OCI-M2 (cell line): ENCODE results near the gene PCDHA7.
"Not testable (repeated sequence)": the region's sequence is repeated elsewhere in the genome, so short reads cannot be mapped to it uniquely, and the experiment has no call there.

Experiments
- DNase-seq: peaks from one replicate; lab custom pipeline; 2025; ENCODE audit not compliant: unreplicated experiment; lab: John Stamatoyannopoulos, UW

Gene PCDHA7, protein sequence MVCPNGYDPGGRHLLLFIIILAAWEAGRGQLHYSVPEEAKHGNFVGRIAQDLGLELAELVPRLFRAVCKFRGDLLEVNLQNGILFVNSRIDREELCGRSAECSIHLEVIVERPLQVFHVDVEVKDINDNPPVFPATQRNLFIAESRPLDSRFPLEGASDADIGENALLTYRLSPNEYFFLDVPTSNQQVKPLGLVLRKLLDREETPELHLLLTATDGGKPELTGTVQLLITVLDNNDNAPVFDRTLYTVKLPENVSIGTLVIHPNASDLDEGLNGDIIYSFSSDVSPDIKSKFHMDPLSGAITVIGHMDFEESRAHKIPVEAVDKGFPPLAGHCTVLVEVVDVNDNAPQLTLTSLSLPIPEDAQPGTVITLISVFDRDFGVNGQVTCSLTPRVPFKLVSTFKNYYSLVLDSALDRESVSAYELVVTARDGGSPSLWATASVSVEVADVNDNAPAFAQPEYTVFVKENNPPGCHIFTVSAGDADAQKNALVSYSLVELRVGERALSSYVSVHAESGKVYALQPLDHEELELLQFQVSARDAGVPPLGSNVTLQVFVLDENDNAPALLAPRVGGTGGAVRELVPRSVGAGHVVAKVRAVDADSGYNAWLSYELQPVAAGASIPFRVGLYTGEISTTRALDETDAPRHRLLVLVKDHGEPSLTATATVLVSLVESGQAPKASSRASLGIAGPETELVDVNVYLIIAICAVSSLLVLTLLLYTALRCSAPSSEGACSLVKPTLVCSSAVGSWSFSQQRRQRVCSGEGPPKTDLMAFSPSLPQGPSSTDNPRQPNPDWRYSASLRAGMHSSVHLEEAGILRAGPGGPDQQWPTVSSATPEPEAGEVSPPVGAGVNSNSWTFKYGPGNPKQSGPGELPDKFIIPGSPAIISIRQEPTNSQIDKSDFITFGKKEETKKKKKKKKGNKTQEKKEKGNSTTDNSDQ

DNA sequence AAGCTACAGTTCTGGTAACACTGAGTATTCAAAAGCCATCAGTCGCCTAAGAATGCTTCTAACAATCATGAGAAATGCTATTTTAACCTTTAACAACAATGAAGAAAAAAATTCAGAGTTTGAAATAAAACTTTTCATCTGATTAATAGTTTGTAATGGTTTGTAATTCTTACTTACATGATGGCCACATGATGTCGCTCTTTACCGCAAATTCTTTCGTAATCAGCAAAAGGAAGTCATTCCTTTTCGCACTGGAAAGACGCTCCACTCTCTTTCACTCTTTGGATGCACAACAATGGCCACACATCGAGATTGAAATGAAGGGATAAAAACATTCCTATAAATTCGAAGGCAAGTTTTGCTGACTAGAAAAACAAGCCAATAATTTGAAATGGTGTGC lies at the start of gene PCDHA7:
TSS of gene PCDHA7 (plus strand) at position 277 of the 400 bp plus-strand sequence. CDS start at position 392, 115 bp downstream.
- no peak for DNase-seq

DNA sequence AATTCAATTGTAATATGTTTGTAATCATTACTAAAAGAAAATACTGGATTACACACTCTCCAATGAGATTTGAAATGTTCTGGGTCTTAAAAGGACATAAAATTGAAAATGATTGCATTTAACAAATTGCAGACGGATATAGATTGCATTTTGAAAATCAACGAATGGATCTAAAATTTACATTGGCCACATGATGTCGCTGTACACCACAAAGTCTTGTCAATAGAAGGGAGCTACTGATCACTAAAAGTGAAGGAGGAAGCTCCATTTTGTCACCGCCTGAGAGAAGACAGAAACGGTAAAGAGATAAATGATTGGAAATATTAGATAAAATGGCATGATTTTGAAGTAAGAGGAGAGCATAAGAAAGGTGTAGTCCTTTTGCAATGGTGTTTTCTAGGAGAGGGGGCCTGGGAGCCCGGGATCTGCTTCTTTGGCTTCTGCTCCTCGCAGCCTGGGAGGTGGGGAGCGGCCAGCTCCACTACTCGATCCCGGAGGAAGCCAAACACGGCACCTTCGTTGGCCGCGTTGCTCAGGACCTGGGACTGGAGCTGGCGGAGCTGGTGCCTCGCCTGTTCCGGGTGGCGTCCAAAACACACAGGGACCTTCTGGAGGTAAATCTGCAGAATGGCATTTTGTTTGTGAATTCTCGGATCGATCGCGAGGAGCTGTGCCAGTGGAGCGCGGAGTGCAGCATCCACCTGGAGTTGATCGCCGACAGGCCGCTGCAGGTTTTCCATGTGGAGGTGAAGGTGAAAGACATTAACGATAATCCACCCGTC lies 48.0 kb upstream of the PCDHA7 start, which contains the start of gene PCDHA1:
TSS of gene PCDHA1 (plus strand) at position 236 of the 782 bp plus-strand sequence.
- no peak for DNase-seq

DNA sequence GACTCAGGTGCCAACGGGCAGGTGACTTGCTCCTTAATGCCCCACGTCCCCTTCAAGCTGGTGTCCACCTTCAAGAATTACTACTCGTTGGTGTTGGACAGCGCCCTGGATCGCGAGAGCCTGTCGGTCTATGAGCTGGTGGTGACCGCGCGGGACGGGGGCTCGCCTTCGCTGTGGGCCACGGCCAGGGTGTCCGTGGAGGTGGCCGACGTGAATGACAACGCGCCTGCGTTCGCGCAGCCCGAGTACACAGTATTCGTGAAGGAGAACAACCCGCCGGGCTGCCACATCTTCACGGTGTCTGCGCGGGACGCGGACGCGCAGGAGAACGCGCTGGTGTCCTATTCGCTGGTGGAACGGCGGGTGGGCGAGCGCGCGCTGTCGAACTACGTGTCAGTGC lies 46.6 kb upstream of the PCDHA7 start:
- DNase-seq = not testable (repeated sequence)

DNA sequence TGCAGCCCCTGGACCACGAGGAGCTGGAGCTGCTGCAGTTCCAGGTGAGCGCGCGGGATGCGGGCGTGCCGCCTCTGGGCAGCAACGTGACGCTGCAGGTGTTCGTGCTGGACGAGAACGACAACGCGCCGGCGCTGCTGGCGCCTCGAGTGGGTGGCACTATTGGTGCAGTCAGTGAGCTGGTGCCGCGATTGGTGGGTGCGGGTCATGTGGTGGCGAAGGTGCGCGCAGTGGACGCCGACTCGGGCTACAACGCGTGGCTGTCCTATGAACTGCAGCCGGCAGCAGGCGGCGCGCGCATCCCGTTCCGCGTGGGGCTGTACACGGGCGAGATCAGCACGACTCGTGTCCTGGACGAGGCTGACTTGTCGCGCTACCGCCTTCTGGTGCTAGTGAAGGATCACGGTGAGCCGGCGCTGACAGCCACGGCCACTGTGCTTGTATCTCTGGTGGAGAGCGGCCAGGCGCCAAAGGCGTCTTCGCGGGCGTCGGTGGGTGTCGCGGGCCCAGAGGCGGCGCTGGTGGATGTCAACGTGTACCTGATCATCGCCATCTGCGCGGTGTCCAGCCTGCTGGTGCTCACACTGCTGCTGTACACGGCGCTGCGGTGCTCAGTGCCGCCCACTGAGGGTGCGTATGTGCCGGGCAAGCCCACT lies 46.1 kb upstream of the PCDHA7 start:
- DNase-seq = not testable (repeated sequence)

DNA sequence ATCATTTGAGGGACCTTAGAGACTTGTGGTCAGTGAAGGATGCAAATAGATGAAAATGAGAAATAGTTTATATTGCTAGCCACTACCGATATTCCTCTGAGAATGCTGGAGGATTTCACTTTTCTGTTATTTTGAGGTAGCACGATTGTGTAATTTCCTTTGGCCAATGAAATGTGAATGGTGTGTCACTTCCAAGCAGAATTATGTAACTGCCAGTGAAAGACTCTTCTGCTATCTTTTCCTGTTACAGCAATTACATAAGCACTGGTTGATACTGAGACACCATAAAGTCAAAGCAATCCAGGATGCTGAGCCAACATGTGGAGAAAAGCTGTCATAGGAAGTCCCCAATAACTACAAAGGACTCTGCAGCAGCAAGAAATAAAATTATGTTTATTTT lies 43.0 kb upstream of the PCDHA7 start:
- no peak for DNase-seq

DNA sequence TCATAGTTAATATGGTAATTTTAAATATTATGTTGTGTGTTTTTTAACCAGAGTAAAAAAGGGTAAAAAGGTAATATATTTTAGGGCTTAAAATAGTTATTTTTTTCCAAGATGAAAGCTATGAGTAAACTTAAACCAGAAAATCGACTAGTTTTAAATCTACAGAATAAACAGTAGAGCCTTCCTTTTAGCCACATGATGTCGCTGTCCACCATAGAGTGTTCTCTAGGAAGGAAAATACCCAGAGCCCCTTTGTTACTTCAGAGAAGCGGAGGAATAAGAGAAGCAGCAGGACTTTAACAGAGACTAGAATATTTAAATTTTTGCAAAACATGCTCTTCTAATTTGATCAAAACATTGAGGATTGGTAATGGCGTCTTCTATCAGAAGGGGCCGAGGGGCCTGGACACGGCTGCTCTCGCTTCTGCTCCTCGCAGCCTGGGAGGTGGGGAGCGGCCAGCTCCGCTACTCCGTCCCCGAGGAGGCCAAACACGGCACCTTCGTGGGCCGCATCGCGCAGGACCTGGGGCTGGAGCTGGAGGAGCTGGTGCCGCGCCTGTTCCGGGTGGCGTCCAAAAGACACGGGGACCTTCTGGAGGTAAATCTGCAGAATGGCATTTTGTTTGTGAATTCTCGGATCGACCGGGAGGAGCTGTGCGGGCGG lies 39.3 kb upstream of the PCDHA7 start, which contains the start of gene PCDHA2:
TSS of gene PCDHA2 (plus strand) at position 258 of the 664 bp plus-strand sequence.
- DNase-seq = no peak

DNA sequence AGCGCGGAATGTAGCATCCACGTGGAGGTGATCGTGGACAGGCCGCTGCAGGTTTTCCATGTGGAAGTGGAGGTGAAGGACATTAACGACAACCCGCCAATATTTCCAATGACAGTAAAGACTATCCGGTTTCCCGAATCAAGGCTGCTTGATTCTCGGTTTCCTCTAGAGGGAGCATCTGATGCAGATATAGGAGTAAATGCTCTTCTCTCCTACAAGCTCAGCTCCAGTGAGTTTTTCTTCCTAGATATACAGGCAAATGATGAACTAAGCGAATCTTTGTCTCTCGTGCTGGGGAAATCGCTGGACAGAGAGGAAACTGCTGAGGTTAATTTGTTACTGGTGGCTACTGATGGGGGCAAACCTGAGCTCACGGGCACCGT lies 38.8 kb upstream of the PCDHA7 start:
- DNase-seq = no peak

DNA sequence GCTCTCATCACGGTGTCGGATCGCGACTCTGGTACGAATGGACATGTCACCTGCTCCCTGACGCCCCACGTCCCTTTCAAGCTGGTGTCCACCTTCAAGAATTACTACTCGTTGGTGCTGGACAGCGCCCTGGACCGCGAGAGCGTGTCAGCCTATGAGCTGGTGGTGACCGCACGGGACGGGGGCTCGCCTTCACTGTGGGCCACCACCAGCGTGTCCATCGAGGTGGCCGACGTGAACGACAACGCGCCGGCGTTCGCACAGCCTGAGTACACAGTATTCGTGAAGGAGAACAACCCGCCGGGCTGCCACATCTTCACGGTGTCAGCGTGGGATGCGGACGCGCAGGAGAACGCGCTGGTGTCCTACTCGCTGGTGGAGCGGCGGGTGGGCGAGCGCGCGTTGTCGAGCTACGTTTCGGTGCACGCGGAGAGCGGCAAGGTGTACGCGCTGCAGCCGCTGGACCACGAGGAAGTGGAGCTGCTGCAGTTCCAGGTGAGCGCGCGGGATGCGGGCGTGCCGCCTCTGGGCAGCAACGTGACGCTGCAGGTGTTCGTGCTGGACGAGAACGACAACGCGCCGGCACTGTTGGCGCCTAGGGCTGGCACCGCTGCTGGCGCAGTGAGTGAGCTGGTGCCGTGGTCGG lies 37.9 kb upstream of the PCDHA7 start:
- not testable (repeated sequence) for DNase-seq

DNA sequence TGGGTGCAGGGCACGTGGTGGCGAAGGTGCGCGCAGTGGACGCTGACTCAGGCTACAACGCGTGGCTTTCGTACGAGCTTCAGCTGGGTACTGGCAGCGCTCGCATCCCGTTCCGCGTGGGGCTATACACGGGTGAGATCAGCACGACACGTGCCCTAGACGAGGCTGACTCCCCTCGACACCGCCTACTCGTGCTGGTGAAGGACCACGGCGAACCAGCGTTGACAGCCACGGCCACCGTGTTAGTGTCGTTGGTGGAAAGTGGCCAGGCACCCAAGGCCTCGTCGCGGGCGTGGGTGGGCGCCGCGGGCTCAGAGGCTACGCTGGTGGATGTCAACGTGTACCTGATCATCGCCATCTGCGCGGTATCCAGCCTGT lies 37.4 kb upstream of the PCDHA7 start:
- DNase-seq = no peak

DNA sequence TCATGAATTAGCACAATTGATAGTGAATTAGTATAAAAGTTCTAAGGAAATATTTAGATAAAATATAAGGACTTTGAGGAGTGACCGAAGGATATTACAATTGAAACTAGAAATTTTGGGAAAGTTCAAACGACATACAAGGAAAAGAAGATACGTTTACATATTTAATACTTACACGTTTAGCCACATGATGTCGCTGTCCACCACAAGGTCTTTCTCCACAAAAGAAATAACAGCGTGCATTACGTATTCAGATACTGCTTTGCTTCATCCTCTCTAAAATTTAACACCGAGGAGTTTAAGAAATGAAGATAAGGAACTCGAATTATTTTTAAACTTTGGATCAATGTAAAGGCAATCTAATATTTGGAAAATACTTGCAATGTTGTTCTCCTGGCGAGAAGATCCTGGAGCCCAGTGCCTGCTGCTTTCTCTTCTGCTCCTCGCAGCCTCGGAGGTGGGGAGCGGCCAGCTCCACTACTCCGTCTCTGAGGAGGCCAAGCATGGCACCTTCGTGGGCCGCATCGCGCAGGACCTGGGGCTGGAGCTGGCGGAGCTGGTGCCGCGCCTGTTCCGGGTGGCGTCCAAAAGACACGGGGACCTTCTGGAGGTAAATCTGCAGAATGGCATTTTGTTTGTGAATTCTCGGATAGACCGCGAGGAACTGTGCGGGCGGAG lies 33.1 kb upstream of the PCDHA7 start, which contains the start of gene PCDHA3:
TSS of gene PCDHA3 (plus strand) at position 242 of the 678 bp plus-strand sequence.
- DNase-seq = no peak

DNA sequence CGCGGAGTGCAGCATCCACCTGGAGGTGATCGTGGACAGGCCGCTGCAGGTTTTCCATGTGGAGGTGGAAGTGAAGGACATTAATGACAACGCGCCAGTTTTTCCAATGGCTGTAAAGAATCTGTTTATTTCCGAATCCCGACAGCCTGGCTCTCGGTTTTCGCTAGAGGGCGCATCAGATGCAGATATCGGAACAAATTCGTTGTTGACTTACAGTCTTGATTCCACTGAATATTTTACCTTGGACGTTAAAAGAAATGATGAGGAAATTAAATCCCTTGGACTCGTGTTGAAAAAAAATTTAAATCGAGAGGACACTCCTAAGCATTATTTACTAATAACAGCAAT lies 32.6 kb upstream of the PCDHA7 start:
- no peak for DNase-seq

DNA sequence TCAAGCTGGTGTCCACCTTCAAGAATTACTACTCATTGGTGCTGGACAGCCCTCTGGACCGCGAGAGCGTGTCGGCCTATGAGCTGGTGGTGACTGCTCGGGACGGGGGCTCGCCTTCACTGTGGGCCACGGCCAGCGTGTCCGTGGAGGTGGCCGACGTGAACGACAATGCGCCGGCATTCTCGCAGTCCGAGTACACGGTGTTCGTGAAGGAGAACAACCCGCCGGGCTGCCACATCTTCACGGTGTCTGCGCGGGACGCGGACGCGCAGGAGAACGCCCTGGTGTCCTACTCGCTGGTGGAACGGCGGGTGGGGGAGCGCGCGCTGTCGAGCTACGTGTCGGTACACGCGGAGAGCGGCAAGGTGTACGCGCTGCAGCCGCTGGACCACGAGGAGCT lies 31.7 kb upstream of the PCDHA7 start:
- not testable (repeated sequence) for DNase-seq

DNA sequence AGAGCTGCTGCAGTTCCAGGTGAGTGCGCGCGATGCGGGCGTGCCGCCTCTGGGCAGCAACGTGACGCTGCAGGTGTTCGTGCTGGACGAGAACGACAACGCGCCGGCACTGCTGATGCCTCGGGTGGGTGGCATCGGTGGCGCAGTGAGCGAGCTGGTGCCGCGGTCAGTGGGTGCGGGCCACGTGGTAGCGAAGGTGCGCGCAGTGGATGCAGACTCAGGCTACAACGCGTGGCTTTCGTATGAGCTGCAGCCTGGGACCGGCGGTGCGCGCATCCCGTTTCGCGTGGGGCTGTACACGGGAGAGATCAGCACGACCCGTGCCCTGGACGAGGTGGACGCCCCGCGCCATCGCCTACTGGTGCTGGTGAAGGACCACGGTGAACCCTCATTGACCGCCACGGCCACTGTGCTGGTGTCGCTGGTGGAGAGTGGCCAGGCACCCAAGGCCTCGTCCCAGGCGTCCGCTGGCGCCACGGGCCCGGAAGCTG lies 31.2 kb upstream of the PCDHA7 start:
- no peak for DNase-seq

DNA sequence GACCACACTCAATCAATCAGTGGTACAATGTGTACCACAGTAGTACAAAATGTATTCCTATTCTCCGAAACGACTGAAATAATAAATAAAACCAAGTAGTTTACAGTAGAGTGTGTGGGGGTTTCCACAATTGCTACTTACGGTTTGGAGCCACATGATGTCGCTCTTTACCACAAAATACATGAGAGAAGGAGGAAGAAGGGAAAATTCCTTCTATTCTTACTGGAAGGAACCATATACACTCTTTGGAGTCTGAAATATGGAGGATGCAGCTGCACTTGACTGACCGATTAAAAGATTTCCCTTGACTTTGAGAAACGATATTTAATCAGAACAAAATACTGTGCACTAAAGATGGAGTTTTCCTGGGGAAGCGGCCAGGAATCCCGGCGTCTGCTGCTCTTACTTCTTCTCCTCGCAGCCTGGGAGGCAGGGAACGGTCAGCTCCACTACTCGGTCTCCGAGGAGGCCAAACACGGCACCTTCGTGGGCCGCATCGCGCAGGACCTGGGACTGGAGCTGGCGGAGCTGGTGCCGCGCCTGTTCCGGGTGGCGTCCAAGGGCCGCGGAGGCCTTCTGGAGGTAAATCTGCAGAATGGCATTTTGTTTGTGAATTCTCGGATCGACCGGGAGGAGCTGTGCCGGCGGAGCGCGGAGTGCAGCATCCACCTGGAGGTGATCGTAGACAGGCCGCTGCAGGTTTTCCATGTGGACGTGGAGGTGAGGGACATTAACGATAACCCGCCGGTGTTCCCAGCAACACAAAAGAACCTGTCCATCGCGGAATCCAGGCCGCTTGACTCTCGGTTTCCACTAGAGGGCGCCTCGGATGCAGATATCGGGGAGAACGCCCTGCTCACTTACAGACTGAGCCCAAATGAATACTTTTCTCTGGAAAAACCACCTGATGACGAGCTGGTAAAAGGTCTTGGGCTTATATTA lies 27.0 kb upstream of the PCDHA7 start, which contains the start of gene PCDHA4:
TSS of gene PCDHA4 (plus strand) at position 235 of the 942 bp plus-strand sequence.
- no peak for DNase-seq

DNA sequence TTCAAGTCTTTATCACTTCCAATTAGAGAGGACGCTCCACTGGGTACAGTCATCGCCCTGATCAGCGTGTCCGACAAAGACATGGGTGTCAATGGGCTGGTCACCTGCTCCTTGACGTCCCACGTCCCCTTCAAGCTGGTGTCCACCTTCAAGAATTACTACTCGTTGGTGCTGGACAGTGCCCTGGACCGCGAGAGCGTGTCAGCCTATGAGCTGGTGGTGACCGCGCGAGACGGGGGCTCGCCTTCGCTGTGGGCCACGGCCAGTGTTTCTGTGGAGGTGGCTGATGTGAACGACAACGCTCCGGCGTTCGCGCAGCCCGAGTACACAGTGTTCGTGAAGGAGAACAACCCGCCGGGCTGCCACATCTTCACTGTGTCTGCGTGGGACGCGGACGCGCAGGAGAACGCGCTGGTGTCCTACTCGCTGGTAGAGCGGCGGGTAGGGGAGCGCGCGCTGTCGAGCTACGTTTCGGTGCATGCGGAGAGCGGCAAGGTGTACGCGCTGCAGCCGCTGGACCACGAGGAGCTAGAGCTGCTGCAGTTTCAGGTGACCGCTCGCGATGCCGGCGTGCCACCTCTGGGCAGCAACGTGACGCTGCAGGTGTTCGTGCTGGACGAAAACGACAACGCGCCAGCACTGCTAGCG lies 25.7 kb upstream of the PCDHA7 start:
- not testable (repeated sequence) for DNase-seq

DNA sequence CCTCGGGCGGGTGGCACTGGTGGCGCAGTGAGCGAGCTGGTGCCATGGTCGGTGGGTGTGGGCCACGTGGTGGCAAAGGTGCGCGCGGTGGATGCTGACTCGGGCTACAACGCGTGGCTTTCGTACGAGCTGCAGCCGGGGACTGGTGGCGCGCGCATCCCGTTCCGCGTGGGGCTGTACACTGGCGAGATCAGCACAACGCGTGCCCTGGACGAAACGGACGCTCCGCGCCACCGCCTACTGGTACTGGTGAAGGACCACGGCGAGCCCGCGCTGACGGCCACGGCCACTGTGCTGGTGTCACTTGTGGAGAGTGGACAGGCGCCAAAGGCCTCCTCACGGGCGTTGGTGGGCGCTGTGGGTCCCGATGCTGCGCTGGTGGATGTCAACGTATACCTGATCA lies 25.2 kb upstream of the PCDHA7 start:
- no peak for DNase-seq
